DMS153 (cell line): ENCODE data around the gene PPP2R2D.
"Not testable (repeated sequence)": the region's sequence is repeated elsewhere in the genome, so short reads cannot be mapped to it uniquely, and the experiment has no call there.

ENCODE experiments used
- DNase-seq: peaks from one replicate; lab custom pipeline; 2025; lab: John Stamatoyannopoulos, UW

The PPP2R2D gene

GRCh38 chr10:131977323-131978096, 76.7 kb downstream of the PPP2R2D start:
- DNase-seq: no peak

- no peak for DNase-seq
Measured at GRCh38 chr10:131978366-131978765, 77.6 kb downstream of the PPP2R2D start.

GRCh38 chr10:131978851-131979250, 78.0 kb downstream of the PPP2R2D start:
- no peak for DNase-seq

GRCh38 chr10:131979336-131979735, 78.5 kb downstream of the PPP2R2D start:
- DNase-seq: no peak

GRCh38 chr10:131979821-131980270, 79.0 kb downstream of the PPP2R2D start:
- DNase-seq: no peak

- DNase-seq: no peak
Measured at GRCh38 chr10:131980321-131980720, 79.5 kb downstream of the PPP2R2D start.

GRCh38 chr10:131980761-131981428, 80.1 kb downstream of the PPP2R2D start:
- no peak for DNase-seq

- DNase-seq: peak; percentile 88
Measured at GRCh38 chr10:131981429-131982184, 80.8 kb downstream of the PPP2R2D start, which contains the start of gene BNIP3. Gene BNIP3, minus strand, starts transcription at chr10:131981923. Its CDS starts 117 bp downstream, at chr10:131981806.

GRCh38 chr10:131982185-131982756, 81.5 kb downstream of the PPP2R2D start:
- DNase-seq: no peak

GRCh38 chr10:131982796-131983195, 82.0 kb downstream of the PPP2R2D start:
- DNase-seq: no peak

GRCh38 chr10:131983780-131984179, 83.0 kb downstream of the PPP2R2D start:
- no peak for DNase-seq

GRCh38 chr10:131986851-131987250, 86.0 kb downstream of the PPP2R2D start:
- not testable (repeated sequence) for DNase-seq

GRCh38 chr10:131987301-131987700, 86.5 kb downstream of the PPP2R2D start:
- not testable (repeated sequence) for DNase-seq

- DNase-seq: not testable (repeated sequence)
Measured at GRCh38 chr10:131987786-131988185, 87.0 kb downstream of the PPP2R2D start.

GRCh38 chr10:131991726-131992125, 90.9 kb downstream of the PPP2R2D start:
- DNase-seq: no peak

GRCh38 chr10:131993275-131993674, 92.5 kb downstream of the PPP2R2D start:
- no peak for DNase-seq

GRCh38 chr10:131994435-131994834, 93.6 kb downstream of the PPP2R2D start:
- no peak for DNase-seq

- no peak for DNase-seq
Measured at GRCh38 chr10:131996466-131997365, 95.9 kb downstream of the PPP2R2D start.

- peak; percentile 50 for DNase-seq
Measured at GRCh38 chr10:131997366-131998049, 96.7 kb downstream of the PPP2R2D start.

GRCh38 chr10:131998050-131998844, 97.4 kb downstream of the PPP2R2D start:
- no peak for DNase-seq
